Measurements from ENCODE around the gene TMCO4.

TMCO4 gene

GRCh38 chr1:19809044-19809750 lies 9.5 kb upstream of the TMCO4 start:
- TF ChIP-seq, protein P1, sequence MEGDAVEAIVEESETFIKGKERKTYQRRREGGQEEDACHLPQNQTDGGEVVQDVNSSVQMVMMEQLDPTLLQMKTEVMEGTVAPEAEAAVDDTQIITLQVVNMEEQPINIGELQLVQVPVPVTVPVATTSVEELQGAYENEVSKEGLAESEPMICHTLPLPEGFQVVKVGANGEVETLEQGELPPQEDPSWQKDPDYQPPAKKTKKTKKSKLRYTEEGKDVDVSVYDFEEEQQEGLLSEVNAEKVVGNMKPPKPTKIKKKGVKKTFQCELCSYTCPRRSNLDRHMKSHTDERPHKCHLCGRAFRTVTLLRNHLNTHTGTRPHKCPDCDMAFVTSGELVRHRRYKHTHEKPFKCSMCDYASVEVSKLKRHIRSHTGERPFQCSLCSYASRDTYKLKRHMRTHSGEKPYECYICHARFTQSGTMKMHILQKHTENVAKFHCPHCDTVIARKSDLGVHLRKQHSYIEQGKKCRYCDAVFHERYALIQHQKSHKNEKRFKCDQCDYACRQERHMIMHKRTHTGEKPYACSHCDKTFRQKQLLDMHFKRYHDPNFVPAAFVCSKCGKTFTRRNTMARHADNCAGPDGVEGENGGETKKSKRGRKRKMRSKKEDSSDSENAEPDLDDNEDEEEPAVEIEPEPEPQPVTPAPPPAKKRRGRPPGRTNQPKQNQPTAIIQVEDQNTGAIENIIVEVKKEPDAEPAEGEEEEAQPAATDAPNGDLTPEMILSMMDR (IDR thresholded peaks at IDR 0.05), result no peak

DNA sequence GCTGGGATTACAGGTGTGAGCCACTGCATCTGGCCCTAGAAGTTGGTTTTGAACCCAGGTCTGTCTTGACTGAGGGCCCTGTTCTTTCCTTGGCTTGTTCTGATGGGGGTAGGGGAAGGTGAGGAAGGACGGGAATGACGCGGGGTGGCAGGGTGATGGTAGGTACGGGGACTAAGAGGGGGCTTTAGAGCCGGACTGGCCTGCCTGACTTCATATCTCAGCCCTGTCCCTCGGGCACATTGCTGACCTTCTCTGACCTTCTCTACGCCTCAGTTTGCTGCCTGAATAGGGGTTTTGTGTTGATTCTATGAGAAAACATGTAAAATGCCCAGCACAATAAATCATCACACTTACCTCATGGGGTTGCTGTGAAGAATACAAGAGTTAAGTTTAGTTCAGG lies 8.6 kb upstream of the TMCO4 start:
- TF ChIP-seq, protein P1 (IDR thresholded peaks at IDR 0.05), result no peak

GRCh38 chr1:19804831-19805251 lies 5.1 kb upstream of the TMCO4 start:
- TF ChIP-seq, protein P1 (IDR thresholded peaks at IDR 0.05), result no peak

- TF ChIP-seq, protein P1 (IDR thresholded peaks at IDR 0.05), result no peak
Measured at GRCh38 chr1:19802269-19802668, 2.6 kb upstream of the TMCO4 start.

- TF ChIP-seq, protein P1 (IDR thresholded peaks at IDR 0.05), result no peak
Measured at GRCh38 chr1:19800076-19800804, 524 bp upstream of the TMCO4 start.

GRCh38 chr1:19798486-19799229 lies 1.1 kb downstream of the TMCO4 start:
- TF ChIP-seq, protein P1 (IDR thresholded peaks at IDR 0.05), result no peak

- TF ChIP-seq, protein P1 (IDR thresholded peaks at IDR 0.05), result no peak
Measured at GRCh38 chr1:19797827-19798226, 1.9 kb downstream of the TMCO4 start.

Measured in LNCAP (cell line).